ENCODE data around the gene SLC16A9.
"Not testable (repeated sequence)": the region's sequence is repeated elsewhere in the genome, so short reads cannot be mapped to it uniquely, and the experiment has no call there.

The SLC16A9 gene

GRCh38 chr10:59709395-59710125, at the start of gene SLC16A9:
Gene SLC16A9, minus strand, starts transcription at chr10:59709850. Its CDS starts 25,559 bp downstream, at chr10:59684291.
- DNase-seq: peak in 1 of 2 donors; percentile 5

DNA sequence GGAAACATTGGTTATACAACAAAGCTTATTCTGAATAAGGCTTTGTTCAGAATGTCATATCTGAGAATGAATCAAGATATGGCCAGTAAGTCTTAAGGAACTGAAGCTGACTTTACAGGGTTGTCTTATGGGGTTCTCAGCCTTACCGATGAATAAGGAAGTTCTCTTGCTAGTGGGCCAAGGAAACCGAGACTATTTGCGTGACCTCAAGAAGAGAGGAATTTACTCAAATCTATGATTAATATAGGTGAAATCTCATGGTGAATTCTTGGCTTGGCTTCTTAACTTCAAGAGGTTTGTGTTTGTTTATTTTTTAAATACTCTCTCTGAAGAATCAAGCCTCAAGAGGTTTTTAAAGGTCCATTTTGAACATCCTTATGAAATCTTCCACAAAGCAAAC, 48.3 kb upstream of the SLC16A9 start:
- DNase-seq: no peak

GRCh38 chr10:59754951-59755350, 45.3 kb upstream of the SLC16A9 start:
- no peak for DNase-seq

DNA sequence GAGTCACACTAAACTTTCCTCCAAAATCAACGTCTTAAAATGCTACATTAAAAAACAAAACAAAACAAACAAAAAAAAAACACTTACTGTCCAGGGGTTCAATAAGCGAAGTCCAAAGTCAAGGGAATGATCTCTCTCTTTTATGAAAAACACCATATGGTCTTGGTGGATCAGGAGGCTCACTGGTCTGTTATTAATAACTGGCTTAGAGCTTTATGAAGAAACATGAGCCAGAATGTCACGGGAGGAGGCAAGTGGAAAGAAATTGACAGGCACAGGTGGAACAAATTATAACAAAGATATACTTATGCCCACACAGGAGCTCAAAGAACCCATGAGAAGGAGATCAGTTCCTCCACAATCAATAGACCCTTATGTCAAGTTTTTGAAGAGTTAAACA, 43.6 kb upstream of the SLC16A9 start, which contains the start of gene MRLN:
Gene MRLN (minus strand): TSS at position 189 of the 400 bp plus-strand sequence.
- no peak for DNase-seq

GRCh38 chr10:59752278-59752940, 42.8 kb upstream of the SLC16A9 start:
- no peak for DNase-seq

DNA sequence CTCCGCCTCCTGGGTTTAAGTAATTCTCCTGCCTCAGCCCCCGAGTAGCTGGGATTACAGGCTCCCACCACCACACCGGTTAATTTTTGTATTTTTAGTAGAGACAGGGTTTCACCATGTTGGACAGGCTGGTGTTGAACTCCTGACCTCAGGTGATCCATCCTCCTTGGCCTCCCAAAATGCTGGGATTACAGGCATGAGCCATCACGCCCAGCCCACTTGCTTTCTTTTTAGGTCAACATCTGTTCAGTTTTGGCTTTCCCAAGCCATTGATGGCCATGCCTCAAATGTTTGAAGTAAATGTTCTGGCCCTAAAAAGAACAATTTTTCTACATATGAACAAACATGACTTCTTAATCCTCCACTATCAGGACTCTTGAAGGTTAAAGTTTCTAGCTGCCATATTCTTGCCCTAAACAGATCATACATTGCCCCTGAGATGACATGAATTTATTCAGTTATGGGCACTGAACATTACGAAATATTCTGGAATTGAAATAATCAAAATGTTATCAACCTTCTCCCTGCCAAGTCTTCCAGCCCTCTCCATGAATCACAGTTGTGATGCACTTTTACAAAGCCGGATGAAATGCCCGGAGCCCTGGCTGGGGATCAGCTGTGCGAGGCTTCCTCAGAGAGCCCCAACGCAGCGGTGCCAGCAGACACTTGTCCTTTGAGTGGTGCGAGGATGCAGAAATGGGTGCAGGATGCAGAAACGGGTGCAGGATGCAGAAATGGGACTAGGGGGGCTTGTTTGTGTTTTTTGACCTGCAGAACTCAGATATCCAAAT, 40.7 kb upstream of the SLC16A9 start:
- DNase-seq: no peak

DNA sequence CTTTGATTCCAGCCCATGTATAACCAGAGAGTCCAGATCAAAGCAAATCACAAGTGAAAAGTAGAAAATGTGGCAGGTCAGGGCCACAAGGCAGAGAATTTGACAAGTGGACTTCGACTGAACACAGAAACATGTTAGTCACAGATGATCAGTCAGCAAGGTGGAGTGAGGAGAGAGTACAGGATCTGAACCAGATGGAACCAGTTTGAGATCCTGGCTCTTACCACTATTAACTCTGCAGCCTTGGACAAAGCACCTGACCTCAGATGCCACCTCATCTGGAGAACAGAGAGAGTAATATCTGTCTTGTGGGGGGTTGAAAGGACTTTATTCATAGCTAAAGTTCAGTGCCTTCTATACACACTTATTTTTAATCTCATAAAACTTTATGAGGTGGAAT, 39.2 kb upstream of the SLC16A9 start:
- DNase-seq: no peak

DNA sequence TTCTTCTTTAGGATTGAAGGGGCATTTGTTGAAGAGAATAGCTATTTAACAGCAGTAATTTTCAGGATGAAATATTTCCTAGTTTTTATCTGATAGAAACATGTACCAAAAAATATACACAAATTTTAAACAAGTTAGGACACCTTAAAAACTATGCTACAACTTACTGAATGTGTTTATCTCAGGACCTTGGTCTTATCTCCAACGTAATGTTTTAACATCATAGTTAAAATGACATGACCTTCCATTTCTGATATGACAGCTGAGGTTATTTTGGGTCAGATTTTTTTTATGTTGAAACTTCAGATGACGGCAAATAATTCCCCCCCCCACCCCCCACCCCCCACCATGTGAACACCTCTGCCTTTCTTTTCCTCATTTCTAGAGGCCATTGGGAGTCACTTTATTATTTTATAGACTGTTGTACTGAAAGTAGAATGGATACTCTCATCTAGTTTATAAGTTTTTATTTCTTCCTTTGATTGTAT, 35.6 kb upstream of the SLC16A9 start:
- no peak for DNase-seq

DNA sequence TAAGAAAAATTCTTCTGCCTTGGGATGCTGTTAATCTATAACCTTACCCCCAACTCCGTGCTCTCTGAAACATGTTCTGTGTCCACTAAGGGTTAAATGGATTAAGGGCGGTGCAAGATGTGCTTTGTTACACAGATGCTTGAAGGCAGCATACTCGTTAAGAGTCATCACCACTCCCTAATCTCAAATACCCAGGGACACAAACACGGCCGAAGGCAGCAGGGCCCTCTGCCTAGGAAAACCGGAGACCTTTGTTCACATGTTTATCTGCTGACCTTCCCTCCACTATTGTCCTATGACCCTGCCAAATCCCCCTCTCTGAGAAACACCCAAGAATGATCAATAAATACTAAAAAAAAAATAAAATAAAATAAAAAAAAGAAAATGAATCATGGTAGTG, 35.1 kb upstream of the SLC16A9 start:
- not testable (repeated sequence) for DNase-seq

DNA sequence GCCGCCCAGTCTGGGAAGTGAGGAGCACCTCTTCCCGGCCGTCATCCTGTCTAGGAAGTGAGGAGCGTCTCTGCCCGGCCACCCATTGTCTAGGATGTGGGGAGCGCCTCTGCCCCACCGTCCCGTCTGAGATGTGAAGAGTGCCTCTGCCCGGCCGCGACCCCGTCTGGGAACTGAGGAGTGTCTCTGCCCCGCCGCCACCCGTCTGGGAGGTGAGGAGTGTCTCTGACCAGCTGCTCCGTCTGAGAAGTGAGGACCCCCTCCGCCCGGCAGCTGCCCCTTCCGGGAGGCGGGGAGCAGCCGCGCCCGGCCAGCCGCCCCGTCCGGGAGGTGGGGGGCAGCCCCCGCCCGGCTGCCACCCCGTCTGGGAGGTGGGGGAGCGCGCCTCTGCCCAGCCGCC, 34.5 kb upstream of the SLC16A9 start:
- not testable (repeated sequence) for DNase-seq

GRCh38 chr10:59741583-59741982, 31.9 kb upstream of the SLC16A9 start:
- no peak for DNase-seq

- DNase-seq: no peak
These were observed 31.4 kb upstream of the SLC16A9 start for GRCh38 chr10:59741048-59741447.

DNA sequence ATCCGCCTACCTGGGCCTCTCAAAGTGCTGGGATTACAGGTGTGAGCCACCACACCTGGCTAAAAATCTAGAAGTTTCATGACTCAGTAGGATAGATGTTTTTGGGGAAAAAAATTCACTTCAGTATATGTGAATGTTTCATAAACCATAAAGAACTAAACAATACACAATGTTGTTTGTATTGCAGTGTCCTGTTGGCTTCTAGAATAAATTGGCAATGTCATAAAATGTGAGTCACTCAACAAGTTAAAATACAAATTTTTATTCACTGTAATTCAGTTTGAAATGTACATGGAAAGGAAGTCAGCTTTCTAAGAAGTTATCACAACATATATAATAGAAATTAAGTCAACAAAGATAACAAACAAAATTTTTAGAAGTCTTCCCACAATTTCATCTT, 27.1 kb upstream of the SLC16A9 start:
- no peak for DNase-seq

DNA sequence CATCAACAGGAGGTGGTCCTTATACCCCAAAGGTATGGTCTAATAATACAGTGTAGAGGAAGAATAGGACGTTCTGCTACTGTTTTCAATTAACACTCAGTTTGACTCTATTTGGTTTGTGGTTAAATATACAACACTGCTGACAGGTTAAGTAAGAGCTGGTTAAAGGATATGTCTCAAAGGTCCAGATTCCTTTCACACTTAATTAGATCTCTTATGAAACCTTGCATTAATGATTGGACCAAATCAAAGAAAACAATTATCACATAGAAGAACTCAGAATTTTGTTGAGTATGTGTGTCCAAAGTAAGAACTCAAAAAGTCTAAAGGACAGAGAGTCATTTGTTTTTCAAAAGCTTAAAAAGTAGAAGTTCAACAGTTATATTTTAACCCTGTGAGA, 25.6 kb upstream of the SLC16A9 start:
- no peak for DNase-seq

- DNase-seq: no peak
These were observed 24.4 kb upstream of the SLC16A9 start for GRCh38 chr10:59734014-59734462.

DNA sequence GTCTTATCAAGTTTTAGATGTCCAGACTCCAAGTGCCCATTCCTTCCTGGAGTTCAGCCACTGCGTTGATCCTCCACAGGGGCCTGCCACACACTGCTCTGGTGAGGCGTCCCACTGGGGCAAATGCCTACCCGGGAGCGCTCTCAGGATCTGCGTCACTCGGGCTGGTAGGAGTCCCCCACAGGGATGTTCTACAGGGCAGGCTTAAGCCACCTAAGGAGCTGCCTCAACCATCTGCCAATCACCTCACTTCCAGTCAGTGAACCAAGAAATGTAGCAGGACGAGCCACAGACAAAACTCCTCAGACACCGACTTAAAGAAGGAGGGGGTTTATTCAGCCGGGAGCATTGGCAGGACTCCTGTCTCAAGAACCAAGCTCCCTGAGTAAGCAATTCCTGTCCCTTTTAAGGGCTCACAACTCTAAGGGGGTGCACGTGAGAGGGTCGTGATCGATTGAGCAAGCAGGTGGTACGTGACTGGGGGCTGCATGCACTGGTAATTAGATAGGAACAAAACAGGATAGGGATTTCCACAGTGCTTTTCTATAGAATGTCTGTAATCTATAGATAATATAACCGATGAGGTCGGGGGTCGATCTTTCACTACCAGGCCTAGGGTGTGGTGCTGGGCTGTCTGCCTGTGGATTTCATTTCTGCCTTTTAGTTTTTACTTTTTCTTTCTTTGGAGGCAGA, 23.8 kb upstream of the SLC16A9 start:
- DNase-seq: not testable (repeated sequence)

- not testable (repeated sequence) for DNase-seq
These were observed 23.2 kb upstream of the SLC16A9 start for GRCh38 chr10:59732849-59733248.

GRCh38 chr10:59729167-59729566, 19.5 kb upstream of the SLC16A9 start:
- not testable (repeated sequence) for DNase-seq

DNA sequence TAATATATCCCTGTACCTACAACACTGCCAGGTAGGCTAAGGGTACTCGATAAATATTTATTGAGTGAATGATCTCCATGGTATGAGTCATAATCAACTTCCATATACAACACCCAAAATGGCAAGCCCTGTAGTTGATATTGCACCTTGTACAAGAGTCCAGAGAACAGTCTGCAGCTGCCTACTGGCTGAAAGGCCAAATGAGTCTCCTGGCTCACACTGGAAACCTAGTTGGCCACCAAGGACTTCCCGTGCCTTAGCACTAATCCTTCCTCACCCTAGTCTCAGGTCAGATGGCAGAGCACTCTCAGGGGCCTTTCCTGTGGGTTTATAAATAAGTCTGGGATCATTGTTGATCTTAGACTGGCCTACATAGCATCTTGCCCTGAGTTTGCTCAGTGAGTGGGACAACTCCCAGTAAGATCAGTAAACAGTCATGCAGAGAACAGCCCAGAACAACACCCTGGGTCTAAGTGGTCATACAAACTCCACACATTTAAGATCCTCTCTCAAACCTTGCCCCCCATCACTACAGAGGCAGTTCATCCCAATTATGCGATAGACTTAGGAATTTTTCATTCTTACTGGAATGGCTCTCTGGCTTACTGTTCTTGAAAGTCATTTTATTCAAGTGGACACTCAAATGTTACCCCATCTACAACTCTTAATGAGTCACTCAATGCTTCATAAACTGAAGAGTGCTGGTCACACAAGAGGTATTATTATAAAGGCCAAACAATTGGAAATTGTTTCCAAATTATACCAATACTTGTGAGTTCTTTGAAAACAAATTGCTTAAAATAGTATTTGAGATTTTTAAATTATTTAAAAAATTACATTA, 14.7 kb upstream of the SLC16A9 start:
- DNase-seq: no peak

GRCh38 chr10:59720377-59720776, 10.7 kb upstream of the SLC16A9 start:
- DNase-seq: no peak

GRCh38 chr10:59719374-59719773, 9.7 kb upstream of the SLC16A9 start:
- DNase-seq: no peak

- DNase-seq: no peak
These were observed 8.6 kb upstream of the SLC16A9 start for GRCh38 chr10:59718257-59718656.
